GM12892 (cell line): ENCODE results near the gene SV2C.

Experiments
- DNase-seq: peaks from one replicate; pipeline ENCODE4 v3.0.0; 2011; ENCODE audit not compliant: insufficient read length
- FAIRE-seq: peaks from 2 replicates; lab custom pipeline; 2011; peaks lifted over from hg19 to GRCh38; lab: Jason Lieb, UNC
- POLR2A ChIP-seq: IDR thresholded peaks from 2 replicates; pipeline ENCODE4 v1.6.1; 2011; ENCODE audit warnings: low read depth, low read length, control low read depth
- POLR2AphosphoS5 ChIP-seq: IDR thresholded peaks from 2 replicates; pipeline ENCODE4 v1.6.1; 2011; ENCODE audit warnings: low read depth, low read length, control low read depth
- TAF1 ChIP-seq: IDR thresholded peaks from 2 replicates; pipeline ENCODE4 v1.6.1; 2011; ENCODE audit warnings: low read depth, mild to moderate bottlenecking, control low read depth, low read length, borderline replicate concordance

Gene SV2C

GRCh38 chr5:76386360-76386759 lies 303.2 kb downstream of the SV2C start:
- no peak for DNase-seq
- FAIRE-seq, result no peak
- TF ChIP-seq POLR2A (no peak), TAF1 (no peak), POLR2AphosphoS5 (no peak)

GRCh38 chr5:76388236-76388635 lies 305.1 kb downstream of the SV2C start:
- TF ChIP-seq POLR2A, result no peak
- TF ChIP-seq TAF1, result no peak
- TF ChIP-seq POLR2AphosphoS5, result no peak
- FAIRE-seq (no peak), DNase-seq (no peak)

- FAIRE-seq (no peak), DNase-seq (no peak)
- TF ChIP-seq POLR2AphosphoS5, result no peak
- no peak for TF ChIP-seq POLR2A
- TF ChIP-seq TAF1, result no peak
Observed at GRCh38 chr5:76388791-76389512, 305.8 kb downstream of the SV2C start.

GRCh38 chr5:76389513-76390154 lies 306.5 kb downstream of the SV2C start:
- FAIRE-seq (no peak), DNase-seq (no peak)
- TF ChIP-seq POLR2AphosphoS5 (no peak), TAF1 (no peak), POLR2A (no peak)

- DNase-seq (no peak), FAIRE-seq (no peak)
- no peak for TF ChIP-seq POLR2A
- no peak for TF ChIP-seq TAF1
- no peak for TF ChIP-seq POLR2AphosphoS5
Observed at GRCh38 chr5:76391014-76391413, 307.8 kb downstream of the SV2C start.

GRCh38 chr5:76393035-76393680 lies 310.0 kb downstream of the SV2C start:
- TF ChIP-seq TAF1, result no peak
- TF ChIP-seq POLR2A, result no peak
- no peak for TF ChIP-seq POLR2AphosphoS5
- no peak for DNase-seq
- FAIRE-seq, result no peak

GRCh38 chr5:76397200-76397599 lies 314.0 kb downstream of the SV2C start:
- DNase-seq (no peak), FAIRE-seq (no peak)
- TF ChIP-seq TAF1, result no peak
- no peak for TF ChIP-seq POLR2A
- TF ChIP-seq POLR2AphosphoS5, result no peak

GRCh38 chr5:76399268-76399667 lies 316.1 kb downstream of the SV2C start:
- TF ChIP-seq TAF1 (no peak), POLR2A (no peak), POLR2AphosphoS5 (no peak)
- DNase-seq (no peak), FAIRE-seq (no peak)

GRCh38 chr5:76400466-76400865 lies 317.3 kb downstream of the SV2C start:
- FAIRE-seq, result no peak
- TF ChIP-seq POLR2AphosphoS5 (no peak), POLR2A (no peak), TAF1 (no peak)
- DNase-seq, result no peak

- DNase-seq (no peak), FAIRE-seq (peak; percentile 53)
- no peak for TF ChIP-seq POLR2AphosphoS5
- no peak for TF ChIP-seq POLR2A
- no peak for TF ChIP-seq TAF1
Observed at GRCh38 chr5:76401801-76402250, 318.6 kb downstream of the SV2C start.

- DNase-seq (peak; percentile 46), FAIRE-seq (no peak)
- TF ChIP-seq TAF1 (no peak), POLR2AphosphoS5 (no peak), POLR2A (no peak)
Observed at GRCh38 chr5:76402251-76402885, 319.2 kb downstream of the SV2C start.
